Choroid plexus epithelial cell (primary cell): Measurements from ENCODE around the gene SAMD4B.
"Not testable (repeated sequence)": the region's sequence is repeated elsewhere in the genome, so short reads cannot be mapped to it uniquely, and the experiment has no call there.

Experiments used
- DNase-seq: peaks from one replicate; pipeline ENCODE4 v3.0.0-alpha.2; 2010; ENCODE audit warnings: low read depth
- H3K4me3 ChIP-seq: 2 replicates; pipeline ENCODE4 v1.5.1; 2011; ENCODE audit warnings: low read depth, mild to moderate bottlenecking, control low read depth, low read length, moderate library complexity
- CTCF ChIP-seq: conservative IDR thresholded peaks from 2 replicates; pipeline ENCODE4 v1.5.1; 2011; ENCODE audit warnings: low read depth, mild to moderate bottlenecking, control low read depth, inconsistent platforms, low read length, moderate library complexity

SAMD4B gene

GRCh38 chr19:39335168-39335548, 7.1 kb upstream of the SAMD4B start:
- H3K4me3 ChIP-seq: no peak overlapping the region
- no peak for TF ChIP-seq CTCF
- no peak for DNase-seq

- no peak overlapping the region for H3K4me3 ChIP-seq
- no peak for DNase-seq
- TF ChIP-seq CTCF: no peak
These were observed 5.7 kb upstream of the SAMD4B start for GRCh38 chr19:39336483-39336882.

- no peak overlapping the region for H3K4me3 ChIP-seq
- no peak for DNase-seq
- no peak for TF ChIP-seq CTCF
These were observed 2.5 kb upstream of the SAMD4B start for GRCh38 chr19:39339674-39340073.

GRCh38 chr19:39340156-39340555, 2.1 kb upstream of the SAMD4B start:
- H3K4me3 ChIP-seq, DNase-seq: not testable (repeated sequence)

- H3K4me3 ChIP-seq: peak overlapping the region; percentile 65
- DNase-seq: no peak
- peak; percentile 38 for TF ChIP-seq CTCF
These were observed 997 bp upstream of the SAMD4B start for GRCh38 chr19:39341129-39341718.

GRCh38 chr19:39342647-39343305, 555 bp downstream of the SAMD4B start:
- no peak for TF ChIP-seq CTCF
- DNase-seq: peak; percentile 32
- H3K4me3 ChIP-seq: peak overlapping the region; percentile 79

GRCh38 chr19:39345956-39346355, 3.7 kb downstream of the SAMD4B start:
- TF ChIP-seq CTCF: peak; percentile 43
- H3K4me3 ChIP-seq: no peak overlapping the region
- DNase-seq: no peak
